Fibroblast of lung (primary cell): ENCODE data around the gene LUZP2. TPM values are rescaled to one million over a fixed set of nuclear protein-coding genes. Genes with fewer than 3 reads are reported as not detected.

Experiments
- DNase-seq, 2 donors: peaks; one replicate each; pipeline versions ENCODE4 v3.0.0 to v3.0.0-alpha.2; 2010; ENCODE audit warnings: low read depth in 2 of 2
- H2AFZ ChIP-seq: 2 replicates; pipeline ENCODE4 v1.5.1; 2012; ENCODE audit warnings: low read length, control low read depth, inconsistent platforms
- H3K27ac ChIP-seq: 2 replicates; pipeline ENCODE4 v1.5.1; 2011; ENCODE audit warnings: low read length, control low read depth; ENCODE audit not compliant: insufficient read depth
- H3K27me3 ChIP-seq: 2 replicates; pipeline ENCODE4 v1.5.1; 2011; ENCODE audit warnings: mild to moderate bottlenecking, low read length; ENCODE audit not compliant: control insufficient read depth, insufficient read depth
- H3K36me3 ChIP-seq: 2 replicates; pipeline ENCODE4 v1.5.1; 2011; ENCODE audit warnings: low read length; ENCODE audit not compliant: control insufficient read depth, insufficient read depth
- H3K4me1 ChIP-seq: 2 replicates; pipeline ENCODE4 v1.5.1; 2011; ENCODE audit warnings: low read length; ENCODE audit not compliant: control insufficient read depth, insufficient read depth; ENCODE audit errors: extremely low read depth
- H3K4me2 ChIP-seq: 2 replicates; pipeline ENCODE4 v1.5.1; 2011; ENCODE audit warnings: low read length, control low read depth; ENCODE audit not compliant: insufficient read depth; ENCODE audit errors: extremely low read depth
- H3K4me3 ChIP-seq, 4 experiments: fragments of 200-600 bp in 1 of 4; sonication (generic) in 1 of 4; replicated peaks in 1 of 4; 2 replicates each; pipeline ENCODE4 v1.5.1; 2011 to 2016; ENCODE audit warnings: low read length in 4 of 4, low read depth in 3 of 4, mild to moderate bottlenecking in 3 of 4, control low read depth in 2 of 4, inconsistent platforms in 1 of 4, mixed read lengths in 1 of 4; ENCODE audit not compliant: insufficient read depth in 1 of 4; ENCODE audit errors: control extremely low read depth in 1 of 4
- H3K79me2 ChIP-seq: 2 replicates; pipeline ENCODE4 v1.5.1; 2012; ENCODE audit warnings: mild to moderate bottlenecking, low read length, inconsistent platforms; ENCODE audit not compliant: control insufficient read depth, insufficient read depth
- H3K9ac ChIP-seq: 2 replicates; pipeline ENCODE4 v1.5.1; 2011; ENCODE audit warnings: mild to moderate bottlenecking, low read length, control low read depth; ENCODE audit not compliant: insufficient read depth
- H3K9me3 ChIP-seq: 2 replicates; pipeline ENCODE4 v1.5.1; 2012; ENCODE audit warnings: low read depth, low read length; ENCODE audit not compliant: control insufficient read depth, insufficient read depth
- H4K20me1 ChIP-seq: 2 replicates; pipeline ENCODE4 v1.5.1; 2011; ENCODE audit warnings: low read length; ENCODE audit not compliant: control insufficient read depth, insufficient read depth; ENCODE audit errors: extremely low read depth
- EZH2 ChIP-seq: IDR thresholded peaks from 2 replicates; pipeline ENCODE4 v1.5.1; 2012; ENCODE audit warnings: low read length, control low read depth, mild to moderate bottlenecking; ENCODE audit errors: missing control alignments
- polyA plus RNA-seq, 2 donors: library from polyadenylated mRNA; depleted of rRNA in 1 of 2; stranded (reverse) in 1 of 2; unstranded in 1 of 2; fragments of >200 nt; gene quantifications; 2 replicates each; pipeline ENCODE4 v1.2.1, GENCODE V29; 2011 to 2012; ENCODE audit warnings: missing spikeins in 1 of 2
- total RNA-seq: library from RNA; depleted of rRNA; stranded (reverse); fragments of >200 nt; gene quantifications from 2 replicates; pipeline ENCODE4 v1.2.1, GENCODE V29; 2014
- TF ChIP-seq, protein P1 (sequence below), 2 donors: IDR thresholded peaks in 1 of 2; conservative IDR thresholded peaks in 1 of 2; 1 replicate in 1 of 2; 2 replicates in 1 of 2; pipeline ENCODE4 v1.5.1; 2011 to 2012; ENCODE audit warnings: low read length in 2 of 2, control low read depth in 1 of 2, inconsistent platforms in 1 of 2, low read depth in 1 of 2, mild to moderate bottlenecking in 1 of 2

Gene LUZP2
- total and polyA plus RNA-seq, 2 donors (not counting 1 experiment from before 2014, with no cell fraction given), result 0.03 to 0.50 TPM

DNA sequence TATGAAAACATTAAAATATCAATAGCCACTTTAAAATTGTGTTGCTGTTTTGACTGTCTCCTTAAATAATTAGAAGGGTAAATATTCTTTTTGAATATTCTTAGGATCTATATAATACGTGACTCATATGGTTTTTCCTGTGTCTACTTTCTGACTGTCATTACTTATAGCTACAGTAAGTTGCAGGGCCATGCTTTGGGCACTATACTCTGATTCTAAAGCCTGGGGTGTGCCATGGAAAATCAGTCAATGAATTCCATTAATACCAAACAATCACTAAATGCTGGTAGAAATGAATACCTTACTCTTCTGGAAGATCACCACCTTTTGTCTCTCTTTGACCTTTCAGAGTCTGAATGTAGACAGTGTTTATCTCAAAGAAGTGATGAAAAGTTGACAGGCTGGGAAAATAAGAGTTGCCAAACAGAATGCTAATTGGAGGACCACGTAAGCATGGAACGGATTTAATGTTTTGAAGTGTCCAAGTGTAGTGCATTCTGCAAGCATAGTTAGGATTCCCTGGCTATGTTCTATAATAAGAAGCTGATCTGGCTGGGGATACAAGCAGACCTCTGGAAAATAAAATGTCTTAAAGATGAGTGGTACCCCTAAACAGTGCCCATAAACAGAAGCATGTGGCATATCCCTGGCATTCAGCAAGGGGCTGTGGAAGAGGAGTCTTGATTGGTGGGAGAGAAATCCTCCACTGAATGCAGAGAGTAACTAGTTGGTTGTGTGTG lies 16.8 kb downstream of the LUZP2 start:
- Histone ChIP-seq H3K4me2 (no peak overlapping the region), H3K4me1 (no peaks in the 10 kb centered on the region), H3K27ac (no peak overlapping the region), H3K79me2 (no peaks in the 10 kb centered on the region), H4K20me1 (no peaks in the 10 kb centered on the region), H3K9me3 (no peaks in the 10 kb centered on the region), H3K36me3 (no peaks in the 10 kb centered on the region), H3K9ac (no peak overlapping the region), H3K4me3 (no peak overlapping the region), H3K27me3 (no peaks in the 10 kb centered on the region), H2AFZ (no peak overlapping the region)
- DNase-seq, result peak in 1 of 2 donors; percentile 16
- no peak for TF ChIP-seq EZH2
- TF ChIP-seq, protein P1, sequence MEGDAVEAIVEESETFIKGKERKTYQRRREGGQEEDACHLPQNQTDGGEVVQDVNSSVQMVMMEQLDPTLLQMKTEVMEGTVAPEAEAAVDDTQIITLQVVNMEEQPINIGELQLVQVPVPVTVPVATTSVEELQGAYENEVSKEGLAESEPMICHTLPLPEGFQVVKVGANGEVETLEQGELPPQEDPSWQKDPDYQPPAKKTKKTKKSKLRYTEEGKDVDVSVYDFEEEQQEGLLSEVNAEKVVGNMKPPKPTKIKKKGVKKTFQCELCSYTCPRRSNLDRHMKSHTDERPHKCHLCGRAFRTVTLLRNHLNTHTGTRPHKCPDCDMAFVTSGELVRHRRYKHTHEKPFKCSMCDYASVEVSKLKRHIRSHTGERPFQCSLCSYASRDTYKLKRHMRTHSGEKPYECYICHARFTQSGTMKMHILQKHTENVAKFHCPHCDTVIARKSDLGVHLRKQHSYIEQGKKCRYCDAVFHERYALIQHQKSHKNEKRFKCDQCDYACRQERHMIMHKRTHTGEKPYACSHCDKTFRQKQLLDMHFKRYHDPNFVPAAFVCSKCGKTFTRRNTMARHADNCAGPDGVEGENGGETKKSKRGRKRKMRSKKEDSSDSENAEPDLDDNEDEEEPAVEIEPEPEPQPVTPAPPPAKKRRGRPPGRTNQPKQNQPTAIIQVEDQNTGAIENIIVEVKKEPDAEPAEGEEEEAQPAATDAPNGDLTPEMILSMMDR (conservative IDR thresholded peaks at IDR 0.05 in 1 of 2, IDR thresholded peaks at IDR 0.05 in 1 of 2; ENCODE audit: low read depth in 1 of 2, low read length in 2 of 2), result no peak

DNA sequence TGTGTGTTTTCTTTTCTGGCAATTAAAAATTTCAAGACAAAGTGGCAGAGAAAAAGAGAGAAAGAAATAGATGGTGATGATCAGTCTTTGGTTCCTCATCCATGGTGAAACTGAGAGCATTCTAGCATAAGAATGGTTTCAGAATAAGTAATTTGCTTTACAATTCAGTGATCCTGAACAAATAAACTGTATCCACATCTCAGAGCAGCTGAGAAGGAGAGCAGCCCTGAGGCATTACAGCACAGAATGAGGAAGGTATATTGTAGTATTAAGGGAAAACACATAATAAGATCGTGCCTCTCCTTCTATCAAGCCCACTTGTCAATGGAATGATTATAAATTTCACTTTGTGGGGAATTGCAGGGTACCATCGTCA lies 17.4 kb downstream of the LUZP2 start:
- no peaks in the 10 kb centered on the region for H4K20me1 ChIP-seq
- TF ChIP-seq EZH2, result no peak
- TF ChIP-seq, protein P1 (conservative IDR thresholded peaks at IDR 0.05 in 1 of 2, IDR thresholded peaks at IDR 0.05 in 1 of 2; ENCODE audit: low read depth in 1 of 2, low read length in 2 of 2), result no peak
- no peak overlapping the region for H3K9ac ChIP-seq
- no peaks in the 10 kb centered on the region for H3K27me3 ChIP-seq
- H3K79me2 ChIP-seq, result no peaks in the 10 kb centered on the region
- H3K9me3 ChIP-seq, result no peaks in the 10 kb centered on the region
- H3K4me1 ChIP-seq, result no peaks in the 10 kb centered on the region
- H2AFZ ChIP-seq, result no peak overlapping the region
- no peak for DNase-seq
- H3K36me3 ChIP-seq, result no peaks in the 10 kb centered on the region
- no peak overlapping the region for H3K4me3 ChIP-seq
- H3K27ac ChIP-seq, result no peak overlapping the region
- no peak overlapping the region for H3K4me2 ChIP-seq

GRCh38 chr11:24515632-24516031 lies 18.8 kb downstream of the LUZP2 start:
- Histone ChIP-seq H4K20me1 (no peaks in the 10 kb centered on the region), H3K4me2 (no peak overlapping the region), H2AFZ (no peak overlapping the region), H3K9me3 (no peaks in the 10 kb centered on the region), H3K79me2 (no peaks in the 10 kb centered on the region), H3K9ac (no peak overlapping the region), H3K27me3 (no peaks in the 10 kb centered on the region), H3K4me1 (no peaks in the 10 kb centered on the region), H3K36me3 (no peaks in the 10 kb centered on the region), H3K27ac (no peak overlapping the region), H3K4me3 (no peak overlapping the region)
- TF ChIP-seq, protein P1 (conservative IDR thresholded peaks at IDR 0.05 in 1 of 2, IDR thresholded peaks at IDR 0.05 in 1 of 2; ENCODE audit: low read depth in 1 of 2, low read length in 2 of 2), result no peak
- TF ChIP-seq EZH2, result no peak
- no peak for DNase-seq
